Stimulated activated CD8-positive, alpha-beta memory T cell treated with anti-CD3 and anti-CD28 coated beads, Interleukin-4, amount 100 ng/mL, for 24 hours (primary cell): ENCODE results near the gene ADK.
"Not testable (repeated sequence)": the region's sequence is repeated elsewhere in the genome, so short reads cannot be mapped to it uniquely, and the experiment has no call there.

Experiments
- DNase-seq: peaks from one replicate; pipeline ENCODE4 v3.0.0-alpha.2; 2020; ENCODE audit warnings: low read depth

The ADK gene

DNA sequence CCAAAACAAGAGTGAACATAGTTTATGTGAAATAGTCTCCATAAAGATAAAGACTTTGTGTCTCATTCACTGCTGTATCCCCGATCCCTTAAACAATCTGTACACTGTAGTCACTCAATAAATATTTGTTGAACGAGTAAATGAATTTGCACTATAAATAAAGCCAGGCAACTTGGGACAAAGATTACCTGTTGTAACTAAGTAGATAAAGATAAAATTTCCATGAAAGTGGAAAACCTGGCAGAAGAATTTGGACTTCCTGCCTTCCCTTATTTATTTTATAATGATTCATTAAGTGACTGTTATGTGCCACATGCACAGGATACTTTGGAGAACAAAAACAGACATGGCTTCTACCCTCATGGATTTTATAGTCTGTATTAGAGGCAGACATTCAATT, 397.7 kb downstream of the ADK start:
- DNase-seq, result no peak

DNA sequence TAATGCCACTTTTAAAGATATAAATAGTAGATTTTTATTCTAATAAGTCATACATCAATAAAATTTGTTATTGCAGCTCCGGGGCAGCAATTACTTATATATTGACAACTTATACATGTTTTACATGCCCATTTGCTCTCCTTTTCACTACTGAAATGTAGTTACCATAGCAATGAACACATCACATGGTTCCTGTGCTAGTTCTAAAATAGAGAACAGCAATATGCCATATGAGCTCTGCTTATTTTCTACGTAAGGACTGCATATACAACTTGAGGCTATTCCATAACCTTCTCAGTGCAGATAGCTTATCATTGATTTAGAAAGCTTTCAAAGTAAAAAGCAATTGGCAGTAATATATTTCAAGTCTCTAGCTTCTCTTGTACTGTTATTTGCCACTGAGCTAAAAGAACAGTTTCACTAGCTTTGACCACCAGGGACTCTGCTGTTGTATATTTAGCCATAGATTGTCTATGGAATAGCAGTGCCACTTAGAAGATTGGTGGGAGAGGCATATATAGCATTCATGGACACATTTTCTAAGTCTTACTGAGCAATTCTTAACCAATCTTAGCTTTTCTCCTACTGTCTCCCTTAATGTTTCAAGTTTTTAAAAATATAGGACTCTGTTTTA, 405.2 kb downstream of the ADK start:
- no peak for DNase-seq

DNA sequence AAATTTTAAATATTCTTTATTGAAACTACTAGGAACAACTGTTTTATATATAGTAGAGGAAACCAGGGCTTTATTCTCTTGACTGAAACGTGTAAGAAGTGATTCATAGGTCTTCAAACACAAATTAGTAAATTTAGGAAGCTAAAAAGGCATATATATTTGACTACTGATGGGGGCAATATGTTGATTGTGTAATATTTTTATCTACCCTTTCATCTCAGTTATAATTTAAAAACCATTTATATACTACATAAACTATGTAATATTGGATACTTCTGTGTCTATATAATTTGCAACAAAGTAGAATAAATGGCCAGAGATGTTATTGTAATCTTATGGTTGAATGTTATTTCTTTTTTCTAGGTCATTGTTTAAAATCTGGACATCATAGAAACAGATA, 406.1 kb downstream of the ADK start:
- DNase-seq, result no peak

DNA sequence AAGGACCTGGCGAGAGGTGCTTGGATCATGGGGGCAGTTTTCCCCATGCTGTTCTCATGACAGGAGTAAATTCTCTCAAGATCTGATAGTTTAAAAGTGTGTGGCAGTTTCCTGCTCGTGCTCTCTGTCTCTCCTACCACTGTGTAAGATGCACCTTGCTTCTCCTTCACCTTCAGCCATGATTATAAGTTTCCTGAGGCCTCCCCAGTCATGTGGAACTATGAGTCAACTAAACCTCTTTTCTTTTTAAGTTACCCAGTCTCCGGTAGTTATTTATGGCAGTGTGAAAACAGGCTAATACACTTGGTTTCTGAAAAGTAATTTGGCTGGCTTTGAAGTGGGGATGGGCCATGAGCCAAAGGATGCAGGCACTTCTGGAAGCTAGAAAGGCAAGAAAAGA, 407.4 kb downstream of the ADK start:
- no peak for DNase-seq

DNA sequence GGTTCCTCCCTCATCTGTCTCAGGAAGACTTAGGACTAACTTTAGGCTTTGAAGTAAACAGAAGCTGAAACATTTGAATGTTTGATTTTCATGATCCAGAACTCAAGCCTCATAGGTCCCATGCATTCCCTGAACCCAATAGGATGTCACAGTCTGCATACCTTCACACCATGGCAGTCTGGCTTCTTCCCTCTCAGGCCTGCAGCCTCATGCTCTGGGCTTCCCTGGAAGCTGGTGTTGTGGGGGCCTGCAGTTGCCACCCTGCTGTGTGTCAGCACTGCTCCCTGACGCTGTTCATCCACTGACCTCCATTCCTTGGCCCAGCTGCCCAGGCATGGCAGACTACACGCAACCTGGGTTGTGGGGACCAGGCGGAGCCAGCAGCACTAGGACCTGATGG, 407.9 kb downstream of the ADK start:
- DNase-seq, result no peak

DNA sequence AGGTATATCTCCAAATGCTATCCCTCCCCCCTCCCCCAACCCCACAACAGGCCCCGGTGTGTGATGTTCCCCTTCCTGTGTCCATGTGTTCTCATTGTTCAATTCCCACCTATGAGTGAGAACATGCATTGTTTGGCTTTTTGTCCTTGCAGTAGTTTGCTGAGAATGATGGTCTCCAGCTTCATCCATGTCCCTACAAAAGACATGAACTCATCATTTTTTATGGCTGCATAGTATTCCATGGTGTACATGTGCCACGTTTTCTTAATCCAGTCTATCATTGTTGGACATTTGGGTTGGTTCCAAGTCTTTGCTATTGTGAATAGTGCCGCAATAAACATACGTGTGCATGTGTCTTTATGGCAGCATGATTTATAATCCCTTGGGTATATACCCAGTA, 417.9 kb downstream of the ADK start:
- DNase-seq, result not testable (repeated sequence)

DNA sequence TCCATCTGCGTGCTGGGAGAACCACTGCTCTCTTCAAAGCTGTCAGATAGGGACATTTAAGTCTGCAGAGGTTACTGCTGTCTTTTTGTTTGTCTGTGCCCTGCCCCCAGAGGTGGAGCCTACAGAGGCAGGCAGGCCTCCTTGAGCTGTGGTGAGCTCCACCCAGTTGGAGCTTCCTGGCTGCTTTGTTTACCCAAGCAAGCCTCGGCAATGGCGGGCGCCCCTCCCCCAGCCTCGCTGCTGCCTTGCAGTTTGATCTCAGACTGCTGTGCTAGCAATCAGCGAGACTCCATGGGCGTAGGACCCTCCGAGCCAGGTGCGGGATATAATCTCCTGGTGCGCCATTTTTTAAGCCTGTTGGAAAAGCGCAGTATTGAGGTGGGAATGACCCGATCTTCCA, 422.5 kb downstream of the ADK start:
- not testable (repeated sequence) for DNase-seq

DNA sequence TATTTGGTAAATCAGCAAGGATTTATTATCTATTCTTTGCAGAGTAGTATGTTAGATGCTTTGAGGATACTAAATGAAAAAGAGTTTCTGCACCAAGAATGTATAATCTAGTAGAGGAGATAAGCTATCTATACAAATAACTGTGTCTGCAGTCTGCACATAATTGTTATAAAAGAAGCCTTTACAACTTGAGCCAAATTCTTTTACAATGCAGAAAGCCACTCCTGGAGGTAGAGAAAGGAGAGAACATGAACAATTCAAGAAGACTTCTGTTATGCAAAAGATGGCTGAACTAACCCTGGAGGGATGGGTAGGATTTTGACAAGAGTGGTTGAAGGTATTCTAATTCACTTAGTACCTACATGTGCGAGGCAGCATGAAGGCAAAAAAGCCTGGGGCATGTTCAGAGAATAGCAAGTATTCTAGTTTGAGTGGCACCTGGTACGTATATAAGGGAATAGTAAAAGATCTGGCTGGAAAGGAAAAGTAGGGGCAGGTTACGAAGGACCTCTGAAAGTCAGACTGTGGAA, 424.2 kb downstream of the ADK start:
- no peak for DNase-seq

DNA sequence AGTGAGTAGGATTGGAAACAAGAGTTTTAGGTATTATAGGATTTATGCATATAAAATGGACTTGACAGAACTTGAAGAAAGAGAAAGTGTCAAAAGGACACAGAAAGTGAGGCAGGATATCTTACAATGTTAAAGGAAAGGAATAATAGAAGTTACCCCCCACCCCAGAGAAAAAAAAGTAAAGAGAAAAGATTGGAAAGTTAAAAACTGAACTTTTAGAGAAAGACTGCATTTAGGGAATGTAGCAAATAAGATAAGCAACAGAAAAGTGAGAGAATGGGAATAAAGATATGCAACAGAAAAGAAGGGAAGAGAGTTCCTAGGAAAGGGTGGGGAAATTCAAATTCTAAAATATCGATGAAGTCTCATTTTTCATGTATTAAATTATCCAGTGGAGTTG, 424.9 kb downstream of the ADK start:
- no peak for DNase-seq

DNA sequence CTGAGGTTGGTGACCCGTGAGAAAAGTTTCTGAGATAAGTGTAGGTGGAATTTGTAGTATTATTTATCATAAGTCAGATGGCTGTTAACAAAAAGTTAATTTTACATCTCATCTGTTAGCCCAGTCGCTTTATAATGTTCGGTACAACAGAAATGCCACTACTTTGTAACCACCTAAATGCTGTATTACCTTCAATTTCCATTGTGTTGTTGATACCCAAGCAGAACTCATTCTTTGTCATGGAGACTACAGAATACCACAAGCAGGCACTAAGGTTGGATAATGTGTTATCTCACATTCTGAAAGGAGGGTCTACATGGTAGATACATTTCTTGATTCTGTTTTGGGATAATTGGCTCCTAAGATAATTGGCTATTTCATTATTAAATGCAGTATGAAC, 425.6 kb downstream of the ADK start:
- DNase-seq, result no peak

DNA sequence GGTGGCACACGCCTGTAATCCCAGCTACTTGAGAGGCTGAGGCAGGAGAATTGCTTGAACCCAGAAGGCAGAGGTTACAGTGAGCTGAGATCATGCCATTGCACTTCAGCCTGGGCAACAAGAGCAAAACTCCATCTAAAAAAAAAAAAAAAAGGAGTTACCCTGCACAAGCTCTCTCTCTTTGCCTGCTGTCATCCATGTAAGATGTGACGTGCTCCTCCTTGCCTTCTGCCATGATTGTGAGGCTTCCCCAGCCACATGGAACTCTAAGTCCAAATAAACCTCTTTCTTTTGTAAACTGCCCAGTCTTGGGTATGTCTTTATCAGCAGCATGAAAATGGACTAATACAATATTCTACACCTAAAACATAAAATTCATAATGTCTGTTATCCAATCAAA, 429.4 kb downstream of the ADK start:
- not testable (repeated sequence) for DNase-seq

DNA sequence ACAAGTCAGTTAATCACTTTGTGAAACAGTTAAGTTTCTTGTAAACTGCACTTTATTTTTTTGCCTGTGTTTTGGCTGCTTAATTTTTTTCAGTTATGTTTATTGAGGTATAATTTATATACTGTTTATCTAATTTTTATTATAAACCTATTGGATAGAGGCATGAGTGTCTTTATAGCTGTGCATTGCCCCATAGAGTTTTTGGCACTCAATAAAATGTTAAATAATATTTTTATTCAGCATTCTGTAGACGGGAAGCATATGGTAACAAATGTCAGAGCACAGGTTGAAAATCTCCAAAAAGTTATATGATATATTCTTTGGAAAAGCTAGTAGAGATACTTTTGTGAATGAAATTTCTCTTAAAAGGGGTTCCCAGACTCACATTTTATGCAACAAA, 431.5 kb downstream of the ADK start:
- DNase-seq, result no peak

DNA sequence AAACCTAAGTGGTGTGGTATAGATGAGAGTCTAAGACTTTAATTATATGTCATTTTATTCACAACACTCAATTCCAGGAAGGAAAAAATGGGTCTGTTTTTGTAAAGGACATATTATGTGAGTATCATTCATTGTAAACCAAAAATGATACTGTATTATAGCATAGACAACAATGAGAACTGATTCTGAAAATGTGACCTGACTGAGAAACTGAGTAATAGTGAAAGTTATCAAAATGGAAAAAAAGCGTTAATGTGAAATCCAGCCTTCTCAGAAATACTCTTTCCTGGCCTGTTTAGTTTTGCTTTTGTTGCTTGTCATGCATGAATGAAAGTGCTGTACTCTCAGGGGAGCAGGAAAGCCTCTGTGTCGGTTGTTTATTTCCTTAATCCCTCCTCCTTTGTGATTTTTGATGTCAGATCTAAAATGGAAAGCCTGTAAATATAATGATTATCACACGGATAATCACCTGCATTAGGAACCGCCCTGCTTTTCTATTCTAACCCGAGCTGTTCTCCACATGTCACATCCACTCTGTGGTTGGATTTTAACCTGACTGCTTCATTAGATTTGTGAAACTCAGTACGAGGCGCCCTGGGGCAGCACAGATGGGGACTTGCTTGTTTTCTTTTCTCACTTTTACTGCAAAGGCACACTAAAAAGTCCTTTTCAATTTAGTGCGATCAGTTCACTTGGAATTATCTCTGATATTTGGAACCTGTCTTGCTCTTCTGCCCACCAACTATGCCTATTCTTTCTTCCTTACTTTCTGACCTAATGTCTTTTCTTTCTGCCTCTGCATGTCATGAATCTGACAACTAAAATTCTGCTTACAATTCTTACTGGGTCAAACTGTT, 434.4 kb downstream of the ADK start:
- DNase-seq, result peak; percentile 7

DNA sequence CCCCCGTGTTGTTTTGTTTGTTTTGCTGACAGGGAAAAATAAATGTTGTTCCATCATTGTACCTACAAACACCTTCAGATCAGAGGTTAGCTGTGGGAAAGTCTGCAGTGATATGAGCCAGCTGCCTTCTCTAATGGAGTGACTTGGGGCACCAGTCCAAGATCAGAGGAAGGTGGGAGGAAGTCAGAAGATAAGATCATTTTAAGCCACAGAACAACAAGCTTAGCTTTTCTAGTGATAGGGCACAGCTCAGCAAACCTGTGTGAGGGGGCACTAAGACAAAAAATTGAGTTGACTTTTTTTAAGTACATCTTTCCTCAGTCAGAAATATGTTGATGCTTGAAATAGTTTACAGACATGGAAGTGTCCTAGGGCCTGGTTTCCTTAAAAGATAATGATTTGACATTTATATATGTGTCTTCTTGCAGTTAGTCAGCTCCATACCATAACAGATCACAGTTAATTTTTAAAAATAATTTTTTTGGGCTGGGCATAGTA, 435.1 kb downstream of the ADK start:
- no peak for DNase-seq

DNA sequence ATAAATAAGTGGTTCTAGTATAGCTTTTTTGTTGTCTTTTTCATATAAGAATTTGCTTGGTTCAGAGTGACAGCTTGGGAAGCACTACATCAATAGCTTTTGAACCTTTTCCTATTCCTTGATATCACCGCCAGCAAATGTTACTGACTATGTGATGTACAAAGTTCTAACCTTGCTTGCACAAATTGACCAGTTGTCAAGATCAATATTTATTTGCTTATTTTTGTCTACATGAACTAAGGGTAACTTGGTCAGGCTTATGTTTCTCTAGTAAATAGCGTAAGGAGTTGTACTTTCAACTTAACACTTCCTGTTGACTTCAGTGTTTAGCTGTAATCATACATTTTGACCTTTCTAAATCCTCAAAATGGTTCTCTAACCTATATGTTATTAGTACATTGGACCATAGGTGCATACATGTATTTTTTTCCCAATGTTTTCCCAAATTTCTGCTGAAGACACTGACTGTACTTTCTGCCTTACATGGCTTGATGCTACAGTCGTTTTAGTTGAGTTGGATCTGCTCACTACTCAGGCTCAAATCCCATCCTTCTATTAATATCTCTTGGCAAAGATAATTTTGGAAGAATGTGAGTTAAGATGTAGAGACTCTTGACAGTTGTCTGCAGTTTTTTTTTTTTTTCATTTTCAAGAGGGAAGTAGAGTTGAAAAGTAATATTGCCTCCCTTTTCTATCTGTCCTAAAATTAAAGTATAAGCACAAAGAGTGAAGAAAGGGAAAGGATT, 436.3 kb downstream of the ADK start:
- DNase-seq, result no peak

DNA sequence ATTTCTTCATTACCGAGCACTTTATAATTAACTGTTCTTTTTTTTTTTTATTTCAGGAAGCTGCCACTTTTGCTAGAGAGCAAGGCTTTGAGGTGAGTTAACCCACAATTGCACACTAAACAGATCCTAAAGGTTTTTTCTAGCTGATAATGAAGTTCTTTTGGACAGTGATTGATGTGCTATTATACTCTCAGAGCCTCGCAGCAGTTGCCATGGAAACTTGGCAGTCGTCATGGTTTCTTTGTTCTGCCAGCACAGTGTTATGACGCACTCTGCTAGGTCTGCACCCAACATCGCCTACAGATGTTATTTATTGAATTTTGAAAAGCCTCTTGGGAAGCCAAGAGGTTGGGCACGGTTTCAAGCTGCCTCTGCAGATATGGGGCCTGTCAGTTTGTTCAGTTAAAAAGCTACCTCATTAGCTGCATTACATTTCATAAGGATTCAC, 438.2 kb downstream of the ADK start:
- DNase-seq, result peak; percentile 61

DNA sequence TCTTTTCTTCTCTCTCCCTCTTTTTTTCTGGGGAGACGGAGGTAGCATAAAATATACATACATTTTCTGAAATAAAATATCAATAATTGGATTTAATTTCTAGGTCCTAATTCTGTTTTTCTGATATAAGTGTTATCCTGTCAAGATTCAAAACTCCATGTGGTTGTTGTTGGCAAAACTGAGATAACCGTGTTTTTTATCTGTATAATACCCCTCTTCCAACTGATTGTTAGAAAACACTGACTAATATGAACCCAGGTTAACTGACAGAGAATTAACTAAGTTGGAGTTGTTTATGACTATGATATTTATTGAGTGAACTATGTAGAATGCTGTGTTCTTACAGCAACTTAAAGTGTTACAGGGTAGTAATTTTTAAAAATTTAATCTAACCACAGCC, 438.8 kb downstream of the ADK start:
- DNase-seq, result no peak

DNA sequence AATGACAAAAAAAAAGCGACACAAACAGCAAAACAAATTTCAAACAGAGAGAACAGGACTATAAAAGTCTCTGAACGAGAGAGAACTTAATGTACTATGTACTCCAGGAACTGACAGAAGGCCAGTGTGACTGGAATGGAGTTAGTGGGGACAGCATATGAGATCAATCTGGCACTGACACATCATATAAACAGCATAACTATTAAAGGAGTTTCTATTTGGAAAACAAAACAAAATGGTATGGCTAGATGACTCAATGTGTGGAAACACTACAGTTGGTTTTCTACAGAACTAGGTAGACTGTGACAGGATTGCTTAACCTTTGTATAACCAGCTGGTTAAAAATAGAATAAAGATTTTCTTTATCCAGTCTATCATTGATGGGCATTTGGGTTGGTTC, 442.4 kb downstream of the ADK start:
- DNase-seq, result no peak

DNA sequence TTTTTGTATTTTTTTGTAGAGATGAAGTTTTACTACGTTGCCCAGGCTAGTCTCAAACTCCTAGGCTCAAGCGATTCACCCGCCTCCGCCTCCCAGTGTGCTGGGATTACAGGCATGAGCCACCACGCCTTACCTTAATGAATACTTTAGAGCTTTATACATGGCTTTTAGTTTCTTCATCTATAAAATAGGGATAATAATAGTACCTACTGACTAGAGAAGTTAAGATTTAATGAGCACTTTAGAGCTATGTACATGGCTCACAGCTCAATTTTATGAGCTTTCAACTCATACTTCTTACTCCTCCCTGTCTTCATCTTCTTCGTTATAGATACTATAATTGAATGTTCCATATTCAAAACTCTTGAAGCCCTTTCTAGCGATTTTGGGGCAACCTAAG, 445.7 kb downstream of the ADK start:
- no peak for DNase-seq

DNA sequence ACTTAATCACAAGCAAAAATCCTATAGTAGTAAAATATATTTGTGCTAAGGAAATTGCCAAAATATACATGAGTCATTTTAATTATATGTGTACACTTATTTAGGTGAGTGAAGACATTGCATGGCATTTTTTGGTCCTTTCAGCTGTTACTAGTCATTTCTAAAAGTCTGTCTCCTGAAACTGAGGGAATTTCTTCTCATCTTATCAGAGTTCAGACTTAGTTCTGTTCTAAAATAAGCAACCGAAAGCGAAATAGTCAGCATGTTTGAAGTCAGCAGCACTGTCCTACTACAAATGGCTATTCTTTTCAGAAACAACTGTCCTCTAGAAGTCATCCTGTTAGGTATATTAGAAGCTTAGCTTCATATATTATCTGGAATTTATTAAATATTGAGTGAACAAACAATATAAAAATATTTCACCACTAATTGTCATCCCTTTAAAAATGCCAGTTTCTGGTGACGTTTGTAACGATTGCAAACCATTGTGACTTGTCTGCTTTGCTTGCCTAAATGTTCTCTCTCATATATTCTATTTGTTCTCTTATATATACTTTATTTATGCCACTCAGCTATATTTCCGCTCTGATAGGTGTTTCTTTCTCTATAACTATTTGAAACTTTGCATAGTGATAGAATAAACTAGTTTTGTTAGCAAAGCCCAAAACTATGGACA, 448.0 kb downstream of the ADK start:
- DNase-seq, result no peak

DNA sequence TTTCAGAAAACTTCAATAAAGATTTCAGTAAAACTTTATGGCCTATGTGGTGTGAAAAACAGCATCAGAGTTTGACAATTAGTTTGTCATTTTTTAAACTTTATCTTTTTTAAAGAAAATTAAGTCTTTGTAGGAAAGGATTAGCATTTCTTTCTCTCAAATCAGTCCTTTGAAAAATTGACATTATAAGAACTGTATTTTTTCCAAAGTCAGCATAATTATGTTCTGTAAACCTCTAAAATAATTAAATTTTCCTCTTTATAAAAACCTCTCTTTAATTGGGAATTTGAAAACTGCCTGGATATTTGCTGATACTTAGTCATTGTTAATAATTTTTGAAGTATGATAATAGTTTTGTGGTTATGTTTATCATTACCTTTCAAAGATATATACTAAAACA, 448.7 kb downstream of the ADK start:
- DNase-seq, result no peak

DNA sequence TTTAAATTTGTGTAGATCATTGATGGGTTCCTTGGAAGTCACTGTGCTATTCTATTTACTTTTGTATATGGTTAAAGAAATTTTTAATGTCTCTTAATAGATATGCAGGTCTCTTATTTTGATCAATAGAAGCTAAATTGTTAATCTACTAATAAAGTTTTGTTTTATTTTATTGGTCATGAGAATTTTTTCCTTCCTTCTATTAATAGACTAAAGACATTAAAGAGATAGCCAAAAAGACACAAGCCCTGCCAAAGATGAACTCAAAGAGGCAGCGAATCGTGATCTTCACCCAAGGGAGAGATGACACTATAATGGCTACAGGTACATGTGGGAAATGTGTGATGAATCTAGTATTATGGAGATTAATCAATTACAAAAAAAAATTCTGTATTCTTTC, 449.1 kb downstream of the ADK start:
- DNase-seq, result no peak
